ENCODE measurements around the gene SULF2. TPM values are rescaled to one million over a fixed set of nuclear protein-coding genes. Genes with fewer than 3 reads are reported as not detected.

The SULF2 gene
- total RNA-seq, 1 experiment from 2014 or later, result 13.0 TPM

GRCh38 chr20:47675190-47676142 is 109.8 kb downstream of the SULF2 start:
- Histone ChIP-seq H3K9me2 (ENCODE audit: insufficient read depth) (no peaks in the 10 kb centered on the region), H3K4me2 (ENCODE audit: low read length) (no peak overlapping the region), H3K9ac (ENCODE audit: low read length) (no peak overlapping the region), H4K20me1 (ENCODE audit: insufficient read depth) (no peaks in the 10 kb centered on the region), H3K36me3 (ENCODE audit: control insufficient read depth in 1 of 2, insufficient read depth in 2 of 2, low read length in 2 of 2) (no peaks in the 10 kb centered on the region), H3K27ac (ENCODE audit: low read depth, low read length) (no peak overlapping the region), H2AFZ (ENCODE audit: low read depth, low read length, poor library complexity, severe bottlenecking) (no peak overlapping the region), H3K4me1 (ENCODE audit: control insufficient read depth in 1 of 2, insufficient read depth in 2 of 2, low read length in 2 of 2) (peaks cover 0 to 8% of the 10 kb centered on the region in 2 experiments; a peak in 1 of 4 replicates), H3K9me3 (ENCODE audit: control insufficient read depth in 1 of 2, insufficient read depth in 1 of 2, low read depth in 1 of 2, low read length in 2 of 2) (no peaks in the 10 kb centered on the region), H3K27me3 (ENCODE audit: insufficient read depth, low read length) (no peaks in the 10 kb centered on the region), H3K79me2 (ENCODE audit: insufficient read depth, low read length) (no peaks in the 10 kb centered on the region), H3K4me3 (replicated peaks in 1 of 2; ENCODE audit: low read depth in 1 of 2, low read length in 2 of 2) (no peak overlapping the region)
- intact Hi-C loops (cut with micrococcal nuclease), result loop anchor here (5.0 kb wide), 2 partner anchors 37 to 112 kb away; partner anchors contain the start of gene SULF2
- no TSS peak for BruUV-seq (replicated peaks)
- ChIA-PET POLR2A (no interaction called here), CTCF (interaction anchor here (0.8 to 5.5 kb wide), 2 partner anchors 620 to 945 kb away, joined by 3 to 43 read pairs; no protein-coding TSS in a partner anchor), RAD21 (ENCODE audit: low non-redundant PET in 1 of 2, low total read pairs in 2 of 2, uncharacterized antibody in 2 of 2, unreplicated experiment in 2 of 2) (no interaction called here)
- no peak for DNase-seq (ENCODE audit: low read depth, low spot score)
- no peak for TF ChIP-seq JUND (IDR thresholded peaks at IDR 0.05)
- no peak for TF ChIP-seq ATF3 (IDR thresholded peaks at IDR 0.05)
- no peak for TF ChIP-seq EZH2phosphoT487 (IDR thresholded peaks at IDR 0.05; ENCODE audit: borderline replicate concordance)
- TF ChIP-seq SP1 (IDR thresholded peaks at IDR 0.05; ENCODE audit: low read depth), result no peak
- no peak for TF ChIP-seq CEBPB (IDR thresholded peaks at IDR 0.05; ENCODE audit: low read depth)
- no peak for TF ChIP-seq ZNF274 (IDR thresholded peaks at IDR 0.05; ENCODE audit: low read depth, low read length)
- no peak for TF ChIP-seq CTCF (IDR thresholded peaks at IDR 0.05 in 2 of 3, conservative IDR thresholded peaks at IDR 0.05 in 1 of 3; ENCODE audit: borderline replicate concordance in 1 of 3, insufficient read depth in 1 of 3, low read depth in 2 of 3, low read length in 2 of 3)
- TF ChIP-seq POLR2A (IDR thresholded peaks at IDR 0.05; ENCODE audit: borderline replicate concordance, extremely low read depth, insufficient read depth, insufficient read length), result no peak
- no peak for TF ChIP-seq YY1 (IDR thresholded peaks at IDR 0.05; ENCODE audit: extremely low read depth, insufficient replicate concordance, low read depth, low read length)
- TF ChIP-seq SIN3A (IDR thresholded peaks at IDR 0.05; ENCODE audit: low read depth), result no peak
- no peak for TF ChIP-seq POLR2AphosphoS5 (IDR thresholded peaks at IDR 0.05; ENCODE audit: low read depth, low read length)
- TF ChIP-seq MAX (IDR thresholded peaks at IDR 0.05), result no peak
- no peak for TF ChIP-seq CBX3 (IDR thresholded peaks at IDR 0.05; ENCODE audit: low read depth)
- TF ChIP-seq SRF (IDR thresholded peaks at IDR 0.05; ENCODE audit: low read depth), result no peak
- TF ChIP-seq EGR1 (IDR thresholded peaks at IDR 0.05; ENCODE audit: low read depth), result no peak
- no peak for TF ChIP-seq RAD21 (IDR thresholded peaks at IDR 0.05; ENCODE audit: low read depth)
- TF ChIP-seq REST (IDR thresholded peaks at IDR 0.05; ENCODE audit: low read depth), result no peak
- no peak for TF ChIP-seq ELF1 (IDR thresholded peaks at IDR 0.05; ENCODE audit: borderline replicate concordance, low read depth)
- TF ChIP-seq EZH2 (IDR thresholded peaks at IDR 0.05), result no peak
- no peak for ATAC-seq
